Measurements from ENCODE around the gene HOOK2.

Gene HOOK2

DNA sequence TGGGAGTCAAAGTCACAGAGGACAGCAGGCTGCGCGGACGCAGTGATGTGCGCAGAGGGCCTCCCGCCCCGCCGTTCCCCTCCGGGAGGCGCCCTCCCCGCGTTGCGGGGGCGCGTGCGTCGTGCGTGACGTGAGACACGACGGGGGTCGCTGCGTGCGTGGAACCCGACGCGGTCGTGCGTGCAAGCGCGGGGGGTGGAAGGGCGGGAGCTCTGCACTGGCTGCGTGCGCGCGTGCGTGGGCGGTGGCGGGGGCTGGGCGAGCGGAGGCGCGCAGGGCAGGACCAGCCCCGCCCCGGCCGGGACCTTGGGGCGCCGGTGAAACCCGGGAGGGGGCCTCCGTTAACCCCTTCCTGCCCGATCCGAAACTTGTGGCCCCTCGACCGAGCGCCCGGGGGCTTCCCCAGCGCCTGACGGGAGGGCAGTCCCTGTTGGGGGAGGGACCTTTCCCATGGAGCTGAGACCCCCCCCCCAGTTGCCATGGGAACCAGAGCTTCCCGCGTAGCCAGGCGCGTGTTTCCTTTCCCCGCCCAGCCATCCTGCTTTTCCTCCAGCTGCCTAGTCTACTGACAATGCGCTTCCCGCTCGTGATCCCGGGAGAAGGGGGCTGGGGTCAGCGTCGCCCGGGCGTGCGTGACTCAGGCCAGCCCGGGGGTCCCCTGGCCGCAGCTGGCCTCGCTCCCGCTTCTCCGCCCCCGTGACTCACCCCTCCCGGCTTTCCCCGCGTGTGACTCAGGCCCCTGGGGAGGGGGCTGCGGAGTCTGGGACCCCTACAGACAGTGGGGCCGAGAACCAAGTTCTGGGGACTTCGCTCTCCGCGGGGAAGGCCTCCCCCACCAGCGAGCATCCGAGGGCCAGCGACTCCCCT is 7.3 kb upstream of the HOOK2 start:
- peak; percentile 66 for DNase-seq

- DNase-seq, result peak; percentile 64
Measured at GRCh38 chr19:12782174-12782423, 6.7 kb upstream of the HOOK2 start.

DNA sequence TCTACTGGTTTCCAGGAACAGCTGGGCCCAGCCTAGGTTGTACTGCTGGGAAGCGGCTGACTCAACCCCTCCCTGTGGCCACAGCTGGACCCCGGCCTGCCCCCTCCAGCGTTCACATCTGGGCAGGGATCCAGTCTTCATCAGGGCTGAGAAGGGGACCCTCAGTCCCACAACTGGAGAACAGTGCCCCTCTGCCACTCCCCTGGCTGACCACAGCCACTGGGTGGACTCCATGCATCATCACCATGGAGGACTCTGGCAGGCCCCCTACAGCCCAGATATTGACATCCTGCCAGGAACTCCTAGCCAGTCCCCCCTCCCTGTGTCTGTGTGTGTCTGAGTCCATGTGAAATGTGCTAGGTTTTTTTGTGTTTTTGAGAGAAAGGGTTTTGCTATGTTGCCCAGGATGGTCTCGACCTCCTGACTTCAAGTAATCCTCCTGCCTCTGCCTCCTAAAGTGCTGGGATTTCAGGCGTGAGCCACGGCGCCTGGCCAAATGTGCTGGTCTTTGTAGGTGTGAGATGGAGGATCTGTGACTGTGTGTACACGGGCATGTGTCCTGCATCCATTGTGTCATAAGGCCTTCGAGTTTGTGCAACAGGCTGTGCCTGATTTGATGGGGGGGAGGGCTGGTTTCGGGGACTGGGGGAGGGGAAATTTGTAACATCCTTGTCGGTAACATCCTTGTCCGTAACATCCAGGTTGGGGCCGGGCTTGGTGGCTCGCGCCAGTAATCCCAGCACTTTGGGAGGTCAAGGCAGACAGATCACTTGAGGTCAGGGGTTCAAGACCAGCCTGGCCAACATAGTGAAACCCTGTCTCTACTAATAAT is 4.0 kb upstream of the HOOK2 start:
- peak; percentile 61 for DNase-seq

DNA sequence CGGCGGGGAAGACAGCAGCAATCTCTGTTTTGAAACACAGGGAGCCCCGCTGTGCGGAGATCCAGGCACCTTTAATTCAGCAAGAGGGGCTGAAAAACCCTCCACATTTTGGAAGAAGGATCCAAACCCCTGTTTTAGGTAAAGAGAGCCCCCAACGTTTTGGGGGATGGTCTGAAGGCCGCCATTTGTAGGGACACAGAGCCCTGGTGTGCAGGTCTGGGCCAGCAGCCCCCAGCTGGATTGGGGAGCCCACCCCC is 3.5 kb upstream of the HOOK2 start:
- peak; percentile 61 for DNase-seq

GRCh38 chr19:12778017-12778904 is 2.9 kb upstream of the HOOK2 start:
- DNase-seq, result peak; percentile 90

GRCh38 chr19:12777217-12778016 is 2.1 kb upstream of the HOOK2 start:
- DNase-seq, result peak; percentile 86

DNA sequence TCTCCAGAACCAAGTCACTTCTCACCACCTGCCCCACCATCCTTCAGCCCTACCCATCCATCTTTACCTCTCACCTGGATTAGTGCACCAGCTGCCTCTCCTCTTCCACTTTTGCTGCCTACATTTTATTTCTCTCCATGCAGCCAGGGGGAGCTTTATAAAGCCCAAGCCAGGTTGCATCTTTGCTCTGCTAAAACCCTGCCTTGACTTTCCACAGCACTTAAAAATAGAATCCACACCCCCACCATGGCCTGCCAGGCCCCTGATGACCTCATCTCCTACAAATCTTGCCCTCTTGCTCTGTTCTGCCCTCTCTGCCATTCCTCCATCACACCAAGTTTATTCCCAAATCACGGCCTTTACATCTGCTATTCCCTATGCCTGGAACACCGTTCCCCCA is 1.8 kb downstream of the HOOK2 start:
- no peak for DNase-seq

DNA sequence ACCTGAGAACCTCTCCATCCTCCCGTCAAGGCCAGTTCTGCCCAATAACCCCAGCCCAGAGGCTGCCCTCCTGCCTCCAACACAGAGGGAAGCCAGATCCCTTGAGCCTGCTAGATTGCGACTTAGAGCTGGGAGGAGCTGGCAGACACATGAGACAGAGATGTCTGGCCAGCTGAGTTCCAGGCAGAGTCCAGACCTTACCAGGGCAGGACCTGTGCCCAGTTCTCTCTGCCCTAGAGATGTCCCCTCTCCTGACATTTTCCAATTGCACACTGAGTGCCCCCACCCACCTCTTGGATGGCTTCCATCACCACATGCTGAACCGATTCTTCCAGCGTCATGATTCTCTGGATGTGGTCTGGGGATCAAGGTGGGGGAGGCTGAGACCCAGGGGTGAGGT is 3.0 kb downstream of the HOOK2 start:
- no peak for DNase-seq

GRCh38 chr19:12770922-12771321 is 4.4 kb downstream of the HOOK2 start:
- DNase-seq, result no peak

DNA sequence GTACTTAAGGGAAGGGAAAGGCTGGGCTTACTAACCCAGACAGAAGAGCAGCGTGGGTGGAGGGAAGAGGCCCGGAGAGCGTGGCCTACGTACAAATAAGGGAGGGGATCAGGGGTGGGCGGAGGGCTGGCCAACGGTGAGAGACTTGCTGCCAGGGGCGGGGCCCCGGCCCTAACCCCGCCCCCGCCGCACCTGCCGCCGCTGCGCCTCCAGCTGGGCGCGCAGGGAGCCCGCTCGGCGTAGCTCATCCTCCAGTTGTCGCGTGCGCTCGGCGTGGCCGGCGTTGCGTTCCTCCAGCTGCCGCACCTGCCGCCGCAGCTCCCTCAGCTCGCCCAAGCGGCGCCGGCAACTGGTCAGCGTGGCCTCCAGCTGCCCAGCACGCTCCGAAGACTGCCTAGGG is 5.7 kb downstream of the HOOK2 start:
- no peak for DNase-seq

GRCh38 chr19:12767666-12768065 is 7.7 kb downstream of the HOOK2 start:
- DNase-seq, result no peak

GRCh38 chr19:12767150-12767549 is 8.2 kb downstream of the HOOK2 start:
- DNase-seq, result no peak

GRCh38 chr19:12766051-12766521 is 9.3 kb downstream of the HOOK2 start:
- no peak for DNase-seq

DNA sequence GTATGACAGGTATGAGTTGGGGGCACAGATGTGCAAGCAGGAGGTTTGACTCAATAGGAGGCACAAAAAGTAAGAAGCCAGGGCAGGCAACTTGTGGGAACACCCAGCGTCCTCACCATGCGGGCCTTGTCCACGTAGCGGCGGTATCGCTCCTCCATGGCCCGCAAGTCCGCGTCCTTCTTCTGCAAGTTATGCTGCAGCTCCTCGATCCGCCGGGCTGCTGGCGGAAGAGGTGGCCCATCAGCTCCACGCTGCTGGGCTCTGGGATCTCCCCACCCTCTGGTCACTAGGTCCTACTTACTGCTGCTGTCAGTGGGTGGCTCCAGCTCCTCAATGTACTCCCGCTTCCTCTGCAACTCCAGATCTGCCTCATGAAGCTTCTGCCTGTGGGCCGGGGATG is 10.7 kb downstream of the HOOK2 start:
- DNase-seq, result no peak

DNA sequence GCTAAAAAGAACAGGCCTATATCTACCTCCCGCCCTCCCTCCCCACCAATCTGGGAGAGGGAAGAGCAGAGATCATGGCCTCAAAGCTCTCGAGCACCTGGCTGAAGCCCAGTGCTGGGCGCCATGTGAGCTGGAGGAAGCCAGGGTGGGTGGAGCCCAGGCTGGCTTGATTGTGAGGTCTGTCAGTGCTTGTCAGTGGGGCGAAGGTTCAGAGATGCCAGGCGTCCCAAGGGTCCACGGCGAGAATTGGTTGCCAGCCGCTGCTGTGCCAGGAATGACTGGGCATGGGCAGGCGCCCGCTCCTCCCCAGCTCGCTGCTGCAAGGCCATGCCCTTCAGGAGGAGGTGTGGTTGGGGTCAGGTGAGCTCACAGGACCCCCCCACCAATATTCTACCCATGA is 12.3 kb downstream of the HOOK2 start:
- no peak for DNase-seq

- DNase-seq, result no peak
Measured at GRCh38 chr19:12759686-12760085, 15.7 kb downstream of the HOOK2 start.

DNA sequence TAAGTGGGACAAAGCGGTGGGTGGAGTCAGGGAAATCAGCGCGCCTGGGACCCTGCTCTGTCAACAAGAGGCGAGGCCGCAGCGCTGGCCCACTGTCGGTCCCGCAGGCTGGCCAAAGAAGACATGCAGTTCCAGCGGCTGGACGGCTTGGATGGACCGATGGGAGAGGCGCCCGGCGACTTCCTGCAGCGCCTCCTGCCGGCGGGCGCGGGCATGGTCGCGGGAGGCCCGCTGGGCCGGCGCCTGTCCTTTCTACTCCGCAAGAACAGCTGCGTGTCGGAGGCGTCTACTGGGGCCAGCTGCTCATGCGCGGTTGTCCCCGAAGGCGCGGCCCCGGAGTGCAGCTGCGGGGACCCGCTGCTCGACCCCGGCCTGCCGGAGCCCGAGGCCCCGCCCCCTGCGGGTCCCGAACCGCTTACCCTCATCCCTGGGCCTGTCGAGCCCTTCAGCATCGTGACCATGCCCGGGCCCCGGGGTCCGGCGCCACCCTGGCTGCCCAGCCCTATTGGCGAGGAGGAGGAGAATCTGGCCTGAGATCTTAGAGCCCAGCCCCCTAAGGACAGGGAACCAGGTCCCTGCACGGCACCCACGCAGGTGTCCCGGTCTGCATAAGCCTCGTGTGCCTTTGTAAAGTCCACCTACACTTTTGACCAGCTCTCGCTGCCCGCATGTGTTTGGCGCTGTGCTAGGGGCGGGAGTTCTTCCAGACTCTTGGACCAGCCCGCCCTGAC is 17.6 kb downstream of the HOOK2 start:
- peak; percentile 76 for DNase-seq

GRCh38 chr19:12756150-12756883 is 19.0 kb downstream of the HOOK2 start:
- no peak for DNase-seq

GRCh38 chr19:12754465-12755196 is 20.7 kb downstream of the HOOK2 start:
- DNase-seq, result no peak

DNA sequence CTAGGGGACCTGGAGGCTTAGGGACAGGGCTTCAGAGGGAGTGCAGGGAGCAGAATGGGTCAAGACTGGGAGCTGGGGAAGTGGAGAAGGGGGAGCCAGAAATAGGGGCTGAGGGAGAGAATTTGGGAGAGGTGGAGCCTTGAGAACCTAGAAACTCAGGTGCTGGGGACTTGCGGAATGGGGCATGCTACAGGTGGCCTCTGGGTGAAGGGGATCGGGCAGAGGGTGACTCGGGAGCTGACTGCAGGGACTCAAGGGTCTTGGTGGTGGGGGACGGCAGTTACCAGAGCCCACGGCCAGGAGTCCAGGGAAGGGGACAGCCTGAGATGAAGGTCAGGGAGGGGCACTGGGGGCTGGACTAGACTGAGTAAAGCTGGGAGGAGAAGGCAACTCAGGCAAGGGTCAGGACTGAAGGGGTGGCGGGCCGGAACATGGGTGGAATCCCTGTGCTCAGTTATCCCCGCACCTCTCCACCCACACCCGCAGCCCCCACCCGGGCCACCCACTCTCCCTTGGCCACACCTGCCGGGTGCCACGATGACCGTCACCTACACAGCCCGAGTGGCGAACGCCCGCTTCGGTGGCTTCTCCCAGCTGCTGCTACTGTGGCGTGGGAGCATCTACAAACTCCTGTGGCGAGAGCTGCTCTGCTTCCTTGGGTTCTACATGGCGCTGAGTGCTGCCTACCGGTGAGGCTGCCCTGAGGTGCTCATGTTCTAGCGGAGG is 23.1 kb downstream of the HOOK2 start:
- DNase-seq, result no peak

Data from DMS79 treated with DMSO at 0.1 percent for 48 hours (cell line).